Uterus (tissue), 4 donors: ENCODE data around the gene NUDT13. TPM values are rescaled to one million over a fixed set of nuclear protein-coding genes. Genes with fewer than 3 reads are reported as not detected.

Source experiments
- DNase-seq, 2 donors: peaks; one replicate each; pipeline ENCODE4 v3.0.0-alpha.2; 2019 to 2020
- H3K27ac ChIP-seq, 2 donors: fragments of 200-600 bp; sonication (generic); 1 replicate in 1 of 2; 2 replicates in 1 of 2; pipeline ENCODE4 v1.5.1; 2016 to 2018
- H3K27me3 ChIP-seq, 2 donors: fragments of 200-600 bp; sonication (generic); one replicate each; pipeline ENCODE4 v1.5.1; 2018 to 2019; ENCODE audit warnings: control low read depth in 1 of 2
- H3K36me3 ChIP-seq, 2 donors: fragments of 200-600 bp; sonication (generic); one replicate each; pipeline ENCODE4 v1.5.1; 2019; ENCODE audit warnings: control low read depth in 1 of 2
- H3K4me1 ChIP-seq, 2 donors: fragments of 200-600 bp; sonication (generic); one replicate each; pipeline ENCODE4 v1.5.1; 2018 to 2019; ENCODE audit warnings: control low read depth in 1 of 2
- H3K4me3 ChIP-seq, 2 donors: fragments of 200-600 bp; sonication (generic); 1 replicate in 1 of 2; 2 replicates in 1 of 2; pipeline ENCODE4 v1.5.1; 2018 to 2019; ENCODE audit warnings: mild to moderate bottlenecking in 1 of 2
- H3K9me3 ChIP-seq, 2 donors: fragments of 200-600 bp; sonication (generic); one replicate each; pipeline ENCODE4 v1.5.1; 2019; ENCODE audit warnings: control low read depth in 1 of 2
- CTCF ChIP-seq, 4 experiments: fragments of 200-600 bp in 2 of 4; fragments of 450-650 bp in 2 of 4; sonication (generic) in 2 of 4; IDR thresholded peaks; one replicate each; pipeline ENCODE4 v1.5.1; 2016 to 2019; ENCODE audit warnings: antibody characterized with exemption in 4 of 4, mild to moderate bottlenecking in 2 of 4, moderate library complexity in 1 of 4
- POLR2A ChIP-seq, 2 donors: fragments of 450-650 bp; IDR thresholded peaks; one replicate each; pipeline ENCODE4 v1.6.1; 2016; ENCODE audit warnings: antibody characterized with exemption in 2 of 2, mild to moderate bottlenecking in 1 of 2, moderate library complexity in 1 of 2
- intact Hi-C: fragments of 100-400 bp; cut with DNase I; formaldehyde crosslinking; loops from one replicate; pipeline ENCODE4 v1.15.1; 2023; ENCODE audit warnings: low total_unique reads
- small RNA-seq: library from RNA; depleted of rRNA; stranded (forward); fragments of <200 nt; gene quantifications from one replicate; pipeline ENCODE3, GENCODE V24; 2016
- total RNA-seq, 4 donors: library from RNA; depleted of rRNA in 3 of 4; stranded (reverse); fragments of >200 nt in 3 of 4; gene quantifications; one replicate each; pipeline versions ENCODE4 v1.1.0 to v1.2.4, GENCODE V29; 2014 to 2023
- donor health status: DM: yes; HTN: yes; CAD: no.

Gene NUDT13
- total RNA-seq, 4 donors from 2014 or later, result 0.51 to 1.8 (median 1.1) TPM; not detected in 1

GRCh38 chr10:73169320-73169719, 59.1 kb downstream of the NUDT13 start:
- Histone ChIP-seq H3K4me1 (no peaks in the 10 kb centered on the region), H3K9me3 (no peaks in the 10 kb centered on the region), H3K36me3 (no peaks in the 10 kb centered on the region), H3K27ac (no peak overlapping the region), H3K27me3 (no peaks in the 10 kb centered on the region), H3K4me3 (no peak overlapping the region)
- intact Hi-C loops, result no loop called here
- no peak for TF ChIP-seq POLR2A (IDR thresholded peaks at IDR 0.05)
- no peak for TF ChIP-seq CTCF (IDR thresholded peaks at IDR 0.05)
- no peak for DNase-seq

GRCh38 chr10:73172867-73173266, 62.6 kb downstream of the NUDT13 start:
- no peak overlapping the region for H3K4me3 ChIP-seq
- no peaks in the 10 kb centered on the region for H3K9me3 ChIP-seq
- DNase-seq, result no peak
- H3K27me3 ChIP-seq, result no peaks in the 10 kb centered on the region
- intact Hi-C loops, result no loop called here
- no peaks in the 10 kb centered on the region for H3K36me3 ChIP-seq
- TF ChIP-seq CTCF (IDR thresholded peaks at IDR 0.05), result no peak
- TF ChIP-seq POLR2A (IDR thresholded peaks at IDR 0.05), result no peak
- no peak overlapping the region for H3K27ac ChIP-seq
- H3K4me1 ChIP-seq, result no peaks in the 10 kb centered on the region

GRCh38 chr10:73174148-73174925, 64.1 kb downstream of the NUDT13 start:
- H3K27ac ChIP-seq, result no peak overlapping the region
- H3K4me1 ChIP-seq, result no peaks in the 10 kb centered on the region
- no peak for DNase-seq
- no peaks in the 10 kb centered on the region for H3K9me3 ChIP-seq
- H3K27me3 ChIP-seq, result no peaks in the 10 kb centered on the region
- H3K4me3 ChIP-seq, result no peak overlapping the region
- no peak for TF ChIP-seq CTCF (IDR thresholded peaks at IDR 0.05)
- TF ChIP-seq POLR2A (IDR thresholded peaks at IDR 0.05), result no peak
- no peaks in the 10 kb centered on the region for H3K36me3 ChIP-seq
- intact Hi-C loops, result no loop called here

Small RNA genes within 50 kb of the gene (small RNA-seq; reads per million reads assigned to genes)
- gene RF00019 (not detected), gene SNORA11F (0.24 reads per million)

Other genes with a start within 250 kb of the NUDT13 start
- 1 to 10 TPM in 1 of 4 donors, under 1 TPM in 1, not detected in 2; 0.27 to 1.4 TPM for gene OIT3, start 216.7 kb upstream of the NUDT13 start, total RNA-seq
- not detected for gene PLA2G12B, start 155.6 kb upstream of the NUDT13 start, total RNA-seq
- gene P4HA1, start 13.6 kb upstream of the NUDT13 start, total RNA-seq, result 100 to 1,000 TPM in 1 of 4 donors, 10 to 100 TPM in 3; 17.7 to 154 (median 31.2) TPM
- gene ECD, start 57.6 kb downstream of the NUDT13 start, total RNA-seq, result 10 to 100 TPM; 18.4 to 37.8 (median 36.0) TPM
- 10 to 100 TPM; 11.0 to 37.4 (median 19.0) TPM for gene FAM149B1, start 57.7 kb downstream of the NUDT13 start, total RNA-seq
- gene DNAJC9, start 136.8 kb downstream of the NUDT13 start, total RNA-seq, result 10 to 100 TPM in 3 of 4 donors, 1 to 10 TPM in 1; 8.2 to 45.3 (median 19.3) TPM
- gene MRPS16, start 142.2 kb downstream of the NUDT13 start, total RNA-seq, result 10 to 100 TPM in 3 of 4 donors, 1 to 10 TPM in 1; 6.8 to 67.7 (median 54.0) TPM
- gene CFAP70, start 248.4 kb downstream of the NUDT13 start, total RNA-seq, result 10 to 100 TPM in 1 of 4 donors, 1 to 10 TPM in 3; 1.5 to 11.3 (median 3.0) TPM